Activated CD8-positive, alpha-beta memory T cell treated with anti-CD3 and anti-CD28 coated beads, Interleukin-2, amount 10 ng/mL, durations not matched to agents 7 days and 5 days (primary cell): ENCODE measurements around the gene SDC1. TPM values are rescaled to one million over a fixed set of nuclear protein-coding genes. Genes with fewer than 3 reads are reported as not detected.

Experiments used
- ATAC-seq: fragments of 150-1000 bp; cut with Tn5 transposase; one replicate; pipeline ENCODE4 v1.10.0; 2021; ENCODE audit warnings: moderate library complexity
- CTCF ChIA-PET: fragments of 350-600 bp; sonication (Branson Sonifier 250); formaldehyde crosslinking; loops from one replicate; lab custom pipeline; 2021; ENCODE audit warnings: antibody characterized with exemption; lab: Charles Lee
- DNase-seq: peaks from one replicate; pipeline ENCODE4 v3.0.0-alpha.2; 2020
- H3K27ac Mint-ChIP-seq: one replicate; pipeline ENCODE4 v1.8.0; 2021; ENCODE audit warnings: mild to moderate bottlenecking, mixed read lengths
- H3K27me3 Mint-ChIP-seq: one replicate; pipeline ENCODE4 v1.8.0; 2021; ENCODE audit warnings: mixed read lengths
- H3K36me3 Mint-ChIP-seq: one replicate; pipeline ENCODE4 v1.8.0; 2021; ENCODE audit warnings: mild to moderate bottlenecking, mixed read lengths
- H3K4me1 Mint-ChIP-seq: one replicate; pipeline ENCODE4 v1.8.0; 2021; ENCODE audit warnings: mixed read lengths
- H3K4me3 Mint-ChIP-seq: one replicate; pipeline ENCODE4 v1.8.0; 2021; ENCODE audit warnings: mild to moderate bottlenecking, moderate library complexity, mixed read lengths
- H3K9me3 Mint-ChIP-seq: one replicate; pipeline ENCODE4 v1.8.0; 2022; ENCODE audit warnings: low read depth, mixed read lengths
- total RNA-seq, 2 experiments: library from RNA; stranded (reverse); gene quantifications; one replicate each; pipeline ENCODE4 v1.2.3, GENCODE V29; 2021

The SDC1 gene
- total RNA-seq, 2 experiments from 2014 or later: 0.42 TPM; not detected in 1

- Mint-ChIP-seq H3K27me3 (peaks cover 68% of the 10 kb centered on the region), H3K27ac (no peak overlapping the region), H3K9me3 (no peaks in the 10 kb centered on the region), H3K4me3 (no peak overlapping the region), H3K36me3 (no peaks in the 10 kb centered on the region), H3K4me1 (peaks cover 6% of the 10 kb centered on the region)
- DNase-seq (no peak), ATAC-seq (peak; percentile 12)
- CTCF ChIA-PET: interaction anchor here (1.2 to 2.7 kb wide), 5 partner anchors 14 to 88 kb away, joined by 3 to 14 read pairs (median 9); no protein-coding TSS in a partner anchor
Measured at GRCh38 chr2:20224164-20224715, 690 bp downstream of the SDC1 start.

GRCh38 chr2:20223407-20224163 lies 1.3 kb downstream of the SDC1 start:
- Mint-ChIP-seq H3K36me3 (no peaks in the 10 kb centered on the region), H3K27ac (no peak overlapping the region), H3K4me1 (peaks cover 6% of the 10 kb centered on the region), H3K9me3 (no peaks in the 10 kb centered on the region), H3K4me3 (peak overlapping the region; percentile 32), H3K27me3 (peaks cover 62% of the 10 kb centered on the region)
- peak; percentile 28 for ATAC-seq
- DNase-seq: no peak
- CTCF ChIA-PET: interaction anchor here (0.6 to 1.4 kb wide), 4 partner anchors 15 to 276 kb away, joined by 3 to 4 read pairs (median 3); no protein-coding TSS in a partner anchor

GRCh38 chr2:20222769-20223406 lies 2.0 kb downstream of the SDC1 start:
- Mint-ChIP-seq H3K27ac (no peak overlapping the region), H3K36me3 (no peaks in the 10 kb centered on the region), H3K4me3 (peak overlapping the region; percentile 32), H3K27me3 (peaks cover 58% of the 10 kb centered on the region), H3K4me1 (peaks cover 6% of the 10 kb centered on the region), H3K9me3 (no peaks in the 10 kb centered on the region)
- DNase-seq: no peak
- CTCF ChIA-PET: interaction anchor here (1.0 to 1.4 kb wide), 3 partner anchors 16 to 189 kb away, joined by 3 to 4 read pairs (median 3); no protein-coding TSS in a partner anchor
- ATAC-seq: no peak

GRCh38 chr2:20222014-20222768 lies 2.7 kb downstream of the SDC1 start:
- peaks cover 6% of the 10 kb centered on the region for H3K4me1 Mint-ChIP-seq
- CTCF ChIA-PET: interaction anchor here (1.0 to 1.4 kb wide), 3 partner anchors 16 to 189 kb away, joined by 3 to 4 read pairs (median 3); no protein-coding TSS in a partner anchor
- H3K36me3 Mint-ChIP-seq: no peaks in the 10 kb centered on the region
- no peak overlapping the region for H3K4me3 Mint-ChIP-seq
- no peak overlapping the region for H3K27ac Mint-ChIP-seq
- ATAC-seq: no peak
- peaks cover 51% of the 10 kb centered on the region for H3K27me3 Mint-ChIP-seq
- DNase-seq: no peak
- no peaks in the 10 kb centered on the region for H3K9me3 Mint-ChIP-seq

GRCh38 chr2:20221555-20221973 lies 3.4 kb downstream of the SDC1 start:
- ATAC-seq (no peak), DNase-seq (no peak)
- CTCF ChIA-PET: no interaction called here
- Mint-ChIP-seq H3K9me3 (no peaks in the 10 kb centered on the region), H3K27me3 (peaks cover 48% of the 10 kb centered on the region), H3K4me1 (peaks cover 6% of the 10 kb centered on the region), H3K4me3 (no peak overlapping the region), H3K27ac (no peak overlapping the region), H3K36me3 (no peaks in the 10 kb centered on the region)

- peaks cover 42% of the 10 kb centered on the region for H3K27me3 Mint-ChIP-seq
- CTCF ChIA-PET: no interaction called here
Measured at GRCh38 chr2:20220806-20221554, 4.0 kb downstream of the SDC1 start.

GRCh38 chr2:20219763-20220380 lies 5.1 kb downstream of the SDC1 start:
- Mint-ChIP-seq H3K27ac (no peak overlapping the region), H3K9me3 (no peaks in the 10 kb centered on the region), H3K4me3 (no peak overlapping the region), H3K36me3 (no peaks in the 10 kb centered on the region), H3K27me3 (peaks cover 34% of the 10 kb centered on the region), H3K4me1 (no peaks in the 10 kb centered on the region)
- ATAC-seq (no peak), DNase-seq (no peak)
- CTCF ChIA-PET: no interaction called here

More at GRCh38 chr2:20220806-20221554, 4.0 kb downstream of the SDC1 start:
- no peaks in the 10 kb centered on the region for H3K9me3 Mint-ChIP-seq
- peaks cover 6% of the 10 kb centered on the region for H3K4me1 Mint-ChIP-seq
- no peak overlapping the region for H3K27ac Mint-ChIP-seq
- H3K36me3 Mint-ChIP-seq: no peaks in the 10 kb centered on the region
- H3K4me3 Mint-ChIP-seq: no peak overlapping the region
- ATAC-seq (no peak), DNase-seq (no peak)

GRCh38 chr2:20218331-20219320 lies 6.3 kb downstream of the SDC1 start:
- Mint-ChIP-seq H3K36me3 (no peaks in the 10 kb centered on the region), H3K4me1 (no peaks in the 10 kb centered on the region), H3K4me3 (no peak overlapping the region), H3K9me3 (no peaks in the 10 kb centered on the region), H3K27ac (no peak overlapping the region), H3K27me3 (peaks cover 37% of the 10 kb centered on the region)
- DNase-seq: no peak
- CTCF ChIA-PET: no interaction called here
- ATAC-seq: no peak

- ATAC-seq (no peak), DNase-seq (no peak)
- no peaks in the 10 kb centered on the region for H3K9me3 Mint-ChIP-seq
- H3K4me3 Mint-ChIP-seq: no peak overlapping the region
- CTCF ChIA-PET: no interaction called here
- H3K27ac Mint-ChIP-seq: no peak overlapping the region
- no peaks in the 10 kb centered on the region for H3K4me1 Mint-ChIP-seq
- peaks cover 28% of the 10 kb centered on the region for H3K27me3 Mint-ChIP-seq
- no peaks in the 10 kb centered on the region for H3K36me3 Mint-ChIP-seq
Measured at GRCh38 chr2:20217041-20217970, 7.6 kb downstream of the SDC1 start.

GRCh38 chr2:20216130-20217025 lies 8.6 kb downstream of the SDC1 start:
- DNase-seq (no peak), ATAC-seq (no peak)
- no peaks in the 10 kb centered on the region for H3K9me3 Mint-ChIP-seq
- H3K4me3 Mint-ChIP-seq: no peak overlapping the region
- no peaks in the 10 kb centered on the region for H3K36me3 Mint-ChIP-seq
- no peaks in the 10 kb centered on the region for H3K4me1 Mint-ChIP-seq
- CTCF ChIA-PET: no interaction called here
- peaks cover 19% of the 10 kb centered on the region for H3K27me3 Mint-ChIP-seq
- H3K27ac Mint-ChIP-seq: no peak overlapping the region
